ENCODE results near the gene MORN1.

Gene MORN1

DNA sequence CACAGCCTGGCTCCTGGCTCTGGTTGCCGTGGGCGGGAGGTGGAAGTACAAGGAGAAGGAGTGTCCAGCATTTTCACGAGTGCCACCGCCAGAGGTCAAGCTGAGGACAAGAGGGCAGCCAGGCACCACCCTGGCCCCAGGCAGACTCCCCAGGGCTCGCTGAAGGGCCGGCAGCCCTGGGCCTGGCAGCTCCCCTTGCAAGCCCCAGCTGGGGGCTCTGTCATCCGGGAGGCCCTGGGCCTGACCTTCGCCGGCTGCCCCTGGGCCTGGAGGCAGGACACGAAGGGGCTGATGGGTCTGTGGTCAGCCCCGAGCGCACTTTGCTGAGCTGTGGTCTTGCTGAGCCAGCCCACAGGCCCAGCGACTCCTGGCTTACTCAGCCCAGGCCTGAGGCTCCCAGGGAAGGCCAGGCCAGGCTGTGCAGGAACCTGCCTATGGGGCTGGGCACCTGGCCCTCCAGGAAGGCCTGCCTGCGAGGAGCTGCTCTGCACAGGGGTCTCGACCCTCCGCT is 74.8 kb downstream of the MORN1 start:
- no peak for DNase-seq

GRCh38 chr1:2315674-2316450 is 75.5 kb downstream of the MORN1 start:
- DNase-seq: no peak

DNA sequence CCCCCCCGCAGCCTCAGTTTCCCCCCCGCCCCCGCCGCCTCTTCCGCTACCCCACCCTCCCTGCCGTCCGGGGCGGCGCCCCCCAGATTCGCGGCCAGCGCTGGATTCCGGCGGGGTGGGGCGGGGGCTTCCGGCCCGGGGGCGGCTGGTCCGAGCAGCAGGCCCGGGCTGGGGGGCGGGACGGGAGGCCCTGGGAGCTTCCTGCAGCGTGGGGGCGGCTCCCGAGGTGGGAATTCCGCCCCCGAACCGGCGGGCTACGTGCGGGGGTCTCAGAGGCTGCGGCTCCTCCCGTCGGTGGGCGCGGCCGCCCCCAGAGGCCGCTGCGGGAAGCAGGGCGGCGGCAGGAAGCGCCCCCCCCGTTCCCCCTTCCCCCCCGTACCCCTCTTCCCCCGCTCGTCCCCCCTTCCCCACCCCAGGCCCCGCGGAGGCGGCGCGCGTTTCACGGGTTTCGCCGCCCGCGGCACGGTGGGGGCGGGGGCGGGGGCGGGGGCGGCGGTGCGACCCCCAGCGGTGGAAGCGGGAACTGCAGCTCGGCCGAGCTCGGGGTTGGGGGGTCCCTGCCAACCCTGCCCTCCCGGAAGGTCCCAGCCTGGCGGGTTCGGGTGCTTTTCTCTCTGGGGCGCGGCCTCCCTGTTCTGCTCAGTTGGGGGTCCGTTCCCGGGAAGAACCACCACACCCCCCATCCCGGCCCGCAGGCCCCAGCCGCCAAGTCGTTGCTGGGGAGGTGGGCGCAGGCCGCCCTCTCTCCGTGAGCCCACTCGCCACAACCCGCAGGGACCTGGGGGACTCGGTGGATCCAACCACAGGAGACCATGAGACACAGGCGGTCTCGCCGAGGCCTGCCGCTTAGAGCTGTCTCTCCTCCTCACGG is 76.3 kb downstream of the MORN1 start:
- DNase-seq: no peak

- DNase-seq: no peak
Observed at GRCh38 chr1:2314273-2314802, 77.0 kb downstream of the MORN1 start.

DNA sequence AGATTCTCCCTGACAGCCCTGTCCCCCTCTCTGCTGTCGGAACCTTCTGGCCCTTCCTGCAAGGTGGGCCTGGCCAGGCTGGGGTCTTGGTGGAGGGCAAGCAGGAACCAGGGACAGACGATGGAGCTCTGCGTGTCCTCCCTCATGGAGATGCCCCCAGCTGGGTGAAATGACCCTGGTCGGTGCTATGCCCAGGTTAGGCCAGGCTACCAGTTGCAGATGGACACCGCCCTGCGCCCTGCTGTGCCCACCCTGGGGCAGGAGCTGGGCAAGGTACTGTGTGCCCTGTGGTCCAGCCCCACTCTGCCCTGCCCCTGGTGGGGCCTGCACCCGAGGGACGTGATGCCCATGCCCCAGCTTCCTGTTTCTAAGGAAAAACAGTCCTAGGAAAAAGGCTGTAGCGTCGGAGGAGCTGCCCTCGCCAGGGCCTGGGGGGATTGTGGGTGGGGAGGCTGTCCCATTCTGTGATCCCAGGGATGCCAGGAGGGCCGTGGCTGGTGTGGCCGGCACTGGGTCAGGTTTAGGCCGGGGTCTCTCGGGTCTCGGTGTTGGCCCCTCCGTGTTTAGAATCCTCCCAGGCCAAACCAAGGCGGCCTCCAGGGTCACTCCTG is 77.6 kb downstream of the MORN1 start:
- no peak for DNase-seq

DNA sequence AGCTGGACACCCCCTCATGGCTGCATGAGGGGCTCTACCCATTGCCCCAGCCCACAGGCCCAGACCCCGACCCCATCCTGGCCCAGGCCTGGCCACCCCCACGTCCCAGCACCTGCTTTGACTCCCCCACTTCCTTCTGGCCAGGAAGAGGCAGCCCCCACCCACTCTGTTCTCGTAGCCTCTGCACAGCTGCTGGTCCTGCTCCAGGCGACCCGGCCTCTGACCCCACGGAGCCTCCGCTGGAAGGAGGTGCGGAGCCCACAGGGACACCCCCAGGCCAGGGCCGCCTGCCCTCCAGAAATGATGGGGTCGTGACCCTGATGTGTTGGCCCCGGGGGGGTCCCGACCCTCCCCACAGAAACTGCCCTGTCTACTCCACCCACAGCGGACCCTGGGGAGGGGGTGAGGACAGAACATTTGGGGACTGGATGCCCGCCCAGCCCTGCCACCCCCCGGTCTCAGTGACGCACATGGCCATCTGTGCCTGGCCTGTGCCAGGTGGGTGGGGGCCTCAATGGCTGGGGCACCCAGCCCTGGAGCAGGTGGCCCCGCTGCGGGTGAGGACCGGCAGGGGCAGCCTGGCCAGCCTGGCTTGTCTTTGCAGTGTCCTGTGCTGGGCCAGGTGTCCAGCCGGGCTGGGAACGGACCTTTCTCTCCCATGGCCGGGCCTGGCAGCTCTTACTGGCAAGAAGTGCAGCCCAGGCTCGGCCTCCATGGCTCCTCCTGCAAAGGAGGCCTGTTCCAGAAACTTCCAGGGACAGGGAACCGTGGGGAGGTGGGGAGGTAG is 78.6 kb downstream of the MORN1 start:
- no peak for DNase-seq

GRCh38 chr1:2312160-2312514 is 79.2 kb downstream of the MORN1 start:
- no peak for DNase-seq

DNA sequence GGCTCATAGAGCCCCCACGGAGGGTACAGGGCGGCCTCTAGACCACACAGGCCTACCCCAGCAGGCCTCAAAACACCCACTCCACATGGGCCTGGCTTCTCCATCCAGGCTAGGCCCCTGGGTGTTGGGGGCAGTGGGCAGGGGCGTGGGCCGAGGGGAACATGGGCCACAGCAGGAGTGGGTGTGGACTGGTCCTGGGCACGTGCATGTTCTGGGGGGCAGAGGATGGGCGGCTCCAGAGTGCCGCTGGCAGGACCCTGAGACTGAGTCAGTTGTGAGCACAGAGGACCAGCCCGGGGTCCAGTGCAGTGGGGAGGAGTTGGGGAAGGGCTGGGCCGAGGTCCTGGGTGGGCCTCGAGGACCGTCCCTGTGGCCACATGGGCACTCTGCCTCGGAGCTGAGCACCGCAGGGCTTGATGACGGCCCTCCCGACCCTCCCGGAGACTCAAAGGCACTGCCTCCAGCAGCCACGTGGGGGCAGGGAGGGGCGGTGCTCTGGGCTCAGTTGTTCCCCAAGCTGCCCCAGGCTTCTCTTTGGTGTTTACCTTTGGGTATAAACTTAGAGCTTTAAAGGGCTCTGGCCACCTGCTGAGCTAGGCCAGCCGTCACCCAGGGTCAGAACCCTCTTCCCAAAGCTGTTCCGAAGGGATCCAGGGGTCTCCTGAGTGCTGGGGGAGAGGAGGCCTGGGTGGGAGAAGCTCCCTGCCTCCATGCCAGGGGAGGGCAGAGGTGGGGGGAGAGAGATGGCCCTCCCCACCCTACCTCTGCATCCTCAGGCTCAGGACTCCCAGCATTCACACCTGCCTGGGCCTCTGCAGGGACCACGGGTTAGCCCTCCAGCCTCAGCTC is 79.9 kb downstream of the MORN1 start:
- peak; percentile 8 to 29 for DNase-seq

DNA sequence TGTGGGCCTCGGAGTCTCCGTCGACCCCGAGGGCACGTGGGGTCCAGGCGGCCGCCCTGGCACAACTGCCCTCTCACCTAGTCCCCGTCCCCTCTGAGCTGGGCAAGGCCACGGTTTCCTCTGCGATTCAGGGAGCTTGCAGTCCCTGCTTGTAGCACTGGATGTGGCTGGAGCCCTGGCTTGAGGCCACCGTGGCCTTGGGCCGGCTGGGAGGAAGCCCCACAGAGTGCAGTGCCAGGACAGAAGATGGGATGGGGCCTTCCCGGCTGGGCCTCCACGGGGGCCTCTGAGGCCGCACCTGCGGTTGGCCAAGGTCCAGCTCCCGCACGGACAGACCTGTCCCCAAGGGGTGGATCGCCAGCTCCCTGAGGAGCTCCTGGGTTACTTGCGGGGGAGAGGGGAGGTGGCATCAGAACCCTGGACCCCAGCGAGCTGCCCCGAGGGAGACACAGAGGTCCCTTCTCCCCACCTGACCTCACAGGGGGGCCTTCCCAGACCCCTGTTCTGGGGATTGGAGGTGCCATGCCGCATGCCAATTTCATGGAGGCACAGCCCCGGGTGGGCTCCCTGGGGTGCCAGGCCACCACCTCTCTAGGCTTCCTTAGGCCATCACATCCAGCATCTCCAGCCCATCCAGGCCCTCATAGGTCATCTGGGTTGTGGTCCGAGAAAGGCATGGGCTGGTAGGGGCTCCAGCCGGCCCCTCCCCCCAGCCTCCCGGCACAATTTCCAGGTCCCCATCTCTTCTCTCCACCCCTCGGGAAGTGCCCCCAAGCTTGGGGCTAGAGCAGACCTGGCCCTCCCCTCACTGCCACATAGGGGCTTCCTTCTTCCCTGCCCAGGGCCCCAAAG is 80.8 kb downstream of the MORN1 start:
- DNase-seq: no peak

DNA sequence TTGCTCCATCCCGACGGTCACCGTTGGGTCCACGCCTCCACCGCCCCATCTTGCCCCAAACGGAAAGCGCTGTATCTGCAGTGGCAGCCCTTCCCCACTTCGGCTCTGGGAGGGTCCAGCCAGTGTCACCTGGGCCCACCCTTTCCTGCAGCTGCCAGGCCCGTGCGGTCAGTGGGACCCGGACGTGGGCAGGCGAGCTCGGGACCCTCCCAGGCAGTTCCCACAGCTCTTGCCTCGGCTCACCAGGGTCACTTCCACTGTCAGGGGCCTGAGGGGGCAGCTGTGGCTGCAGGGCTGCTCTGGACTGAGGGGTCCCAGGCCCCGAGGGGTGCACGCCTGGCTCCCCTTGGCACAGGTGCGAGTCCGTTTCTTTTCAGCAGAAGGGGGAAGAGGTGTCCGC is 82.5 kb downstream of the MORN1 start:
- DNase-seq: no peak

DNA sequence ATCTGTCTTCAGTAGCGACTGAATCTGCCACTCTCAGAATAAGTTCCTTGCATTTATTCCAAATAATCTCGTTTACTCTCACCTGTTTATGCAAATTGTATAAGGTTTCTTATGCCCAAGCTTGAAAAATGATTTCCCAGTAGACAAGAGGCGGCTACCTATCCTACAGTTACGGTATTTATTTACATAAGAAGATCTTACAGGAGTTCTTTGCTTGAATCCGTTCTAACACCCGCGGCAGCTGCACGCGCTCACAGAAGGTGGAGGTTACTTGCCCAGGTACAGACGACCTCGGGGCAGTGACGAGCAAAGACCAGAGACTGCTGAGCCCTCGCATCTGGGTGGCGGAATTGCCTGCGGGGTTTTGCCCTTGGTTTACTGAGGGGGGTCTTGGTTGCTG is 83.4 kb downstream of the MORN1 start:
- DNase-seq: no peak

- no peak for DNase-seq
Observed at GRCh38 chr1:2307064-2307605, 84.2 kb downstream of the MORN1 start.

- DNase-seq: no peak
Observed at GRCh38 chr1:2306151-2306978, 85.0 kb downstream of the MORN1 start.

GRCh38 chr1:2304921-2305681 is 86.3 kb downstream of the MORN1 start:
- DNase-seq: no peak

DNA sequence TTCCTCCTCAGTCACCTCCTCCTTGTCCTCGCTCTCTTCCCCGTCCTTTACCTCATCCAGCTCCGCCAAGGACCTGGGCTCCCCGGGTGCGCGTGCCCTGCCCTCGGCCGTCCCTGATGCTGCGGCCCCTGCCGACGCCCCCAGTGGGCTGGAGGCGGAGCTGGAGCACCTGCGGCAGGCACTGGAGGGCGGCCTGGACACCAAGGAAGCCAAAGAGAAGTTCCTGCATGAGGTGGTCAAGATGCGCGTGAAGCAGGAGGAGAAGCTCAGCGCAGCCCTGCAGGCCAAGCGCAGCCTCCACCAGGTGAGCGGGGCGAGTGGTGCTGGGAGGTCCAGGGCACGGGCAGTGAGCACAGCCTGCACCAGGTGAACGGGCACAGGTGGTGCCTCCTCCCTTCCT is 87.1 kb downstream of the MORN1 start:
- no peak for DNase-seq

DNA sequence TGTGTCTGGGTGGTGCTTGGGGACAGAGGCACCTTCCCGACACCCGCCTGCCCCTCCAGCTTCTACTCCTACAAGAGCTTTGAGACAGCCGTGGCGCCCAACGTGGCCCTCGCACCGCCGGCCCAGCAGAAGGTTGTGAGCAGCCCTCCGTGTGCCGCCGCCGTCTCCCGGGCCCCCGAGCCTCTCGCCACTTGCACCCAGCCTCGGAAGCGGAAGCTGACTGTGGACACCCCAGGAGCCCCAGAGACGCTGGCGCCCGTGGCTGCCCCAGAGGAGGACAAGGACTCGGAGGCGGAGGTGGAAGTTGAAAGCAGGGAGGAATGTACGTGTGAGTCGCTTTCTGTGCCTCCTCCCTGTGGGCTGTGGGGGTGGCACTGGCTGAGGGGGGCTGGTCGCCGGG is 87.6 kb downstream of the MORN1 start:
- DNase-seq: no peak

DNA sequence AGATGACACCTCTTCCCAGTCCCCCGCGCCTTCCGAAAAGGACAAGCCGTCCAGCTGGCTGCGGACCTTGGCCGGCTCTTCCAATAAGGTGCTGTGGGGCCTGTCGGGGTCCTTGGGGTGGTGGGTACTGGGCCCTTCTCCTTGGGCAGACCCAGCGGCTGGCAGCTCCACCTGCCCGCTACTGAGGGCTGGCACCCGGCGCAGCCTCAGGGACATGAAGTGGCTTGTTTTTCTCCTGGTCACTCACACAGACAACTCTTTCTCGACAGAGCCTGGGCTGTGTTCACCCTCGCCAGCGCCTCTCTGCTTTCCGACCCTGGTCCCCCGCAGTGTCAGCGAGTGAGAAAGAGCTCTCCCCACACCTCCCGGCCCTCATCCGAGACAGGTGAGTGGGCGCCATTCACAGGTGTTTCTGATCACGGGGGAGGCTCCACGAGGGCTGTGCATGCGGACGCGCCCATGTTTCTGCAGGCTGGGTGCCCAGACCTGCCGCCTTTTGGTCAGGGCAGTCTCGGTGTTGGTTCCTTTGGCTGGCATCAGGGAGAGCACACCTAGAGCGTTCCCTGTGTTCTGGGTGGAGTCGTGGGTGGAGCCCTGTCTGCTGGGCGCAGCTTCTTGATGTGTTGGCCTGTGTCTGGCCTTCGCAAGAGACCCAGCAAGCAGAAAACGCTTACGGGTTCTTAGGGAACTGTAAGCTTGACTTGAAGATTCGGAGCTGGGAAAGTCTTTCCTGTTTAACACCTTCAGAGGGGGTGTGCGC is 88.2 kb downstream of the MORN1 start:
- no peak for DNase-seq

Data from Kasumi-1 (cell line).